ENCODE measurements around the gene CRABP2.

The CRABP2 gene

GRCh38 chr1:156742017-156742416, 36.6 kb upstream of the CRABP2 start:
- no peak for DNase-seq

- no peak for DNase-seq
Observed at GRCh38 chr1:156741481-156741983, 36.1 kb upstream of the CRABP2 start.

- DNase-seq, result peak; percentile 97 to 99 (median 98)
Observed at GRCh38 chr1:156740741-156741480, 35.5 kb upstream of the CRABP2 start, which contains the start of gene MRPL24. Gene MRPL24, minus strand, starts transcription at chr1:156741088. Its CDS starts 2,384 bp downstream, at chr1:156738704.

- peak in 1 of 4 experiments; percentile 4 for DNase-seq
Observed at GRCh38 chr1:156740237-156740740, 34.9 kb upstream of the CRABP2 start.

GRCh38 chr1:156738916-156739315, 33.5 kb upstream of the CRABP2 start:
- DNase-seq, result no peak

GRCh38 chr1:156738407-156738806, 33.0 kb upstream of the CRABP2 start:
- peak in 1 of 4 experiments; percentile 14 for DNase-seq

- DNase-seq, result no peak
Observed at GRCh38 chr1:156733989-156734584, 28.7 kb upstream of the CRABP2 start.

GRCh38 chr1:156728599-156729462, 23.4 kb upstream of the CRABP2 start, which contains the start of gene ISG20L2:
Gene ISG20L2, minus strand, starts transcription at chr1:156728766. Its CDS starts 1,114 bp downstream, at chr1:156727652.
- peak; percentile 98 to 99 (median 98) for DNase-seq

- DNase-seq, result peak; percentile 84 to 92 (median 87)
Observed at GRCh38 chr1:156727926-156728598, 22.7 kb upstream of the CRABP2 start, which contains the start of gene METTL25B. Gene METTL25B, plus strand, starts transcription at chr1:156728469. Its CDS starts 636 bp downstream, at chr1:156729105.

- peak in 3 of 4 experiments; percentile 6 to 29 (median 11) for DNase-seq
Observed at GRCh38 chr1:156727492-156727891, 22.1 kb upstream of the CRABP2 start.

GRCh38 chr1:156726549-156727226, 21.3 kb upstream of the CRABP2 start:
- peak; percentile 59 to 79 (median 72) for DNase-seq

- peak; percentile 94 to 97 (median 94) for DNase-seq
Observed at GRCh38 chr1:156725683-156726280, 20.4 kb upstream of the CRABP2 start.

GRCh38 chr1:156721535-156721934, 16.2 kb upstream of the CRABP2 start:
- DNase-seq, result no peak

- no peak for DNase-seq
Observed at GRCh38 chr1:156721131-156721530, 15.7 kb upstream of the CRABP2 start.

GRCh38 chr1:156717351-156717750, 12.0 kb upstream of the CRABP2 start:
- no peak for DNase-seq

GRCh38 chr1:156714830-156715229, 9.4 kb upstream of the CRABP2 start:
- no peak for DNase-seq

GRCh38 chr1:156712626-156713025, 7.2 kb upstream of the CRABP2 start:
- DNase-seq, result no peak

- DNase-seq, result no peak
Observed at GRCh38 chr1:156711011-156711817, 5.8 kb upstream of the CRABP2 start.

GRCh38 chr1:156709757-156710489, 4.5 kb upstream of the CRABP2 start:
- peak in 1 of 4 experiments; percentile 12 for DNase-seq

Measured in suppressor macrophage (primary cell).